T follicular helper cell (primary cell): ENCODE results near the gene GYS2.
"Not testable (repeated sequence)": the region's sequence is repeated elsewhere in the genome, so short reads cannot be mapped to it uniquely, and the experiment has no call there.

ENCODE experiments used
- DNase-seq: peaks from one replicate; pipeline ENCODE4 v3.0.0-alpha.2; 2020; ENCODE audit warnings: low read depth

GYS2 gene

GRCh38 chr12:21600196-21600595, 4.5 kb downstream of the GYS2 start:
- no peak for DNase-seq

GRCh38 chr12:21599143-21599999, 5.3 kb downstream of the GYS2 start:
- DNase-seq = no peak

GRCh38 chr12:21598651-21599050, 6.0 kb downstream of the GYS2 start:
- no peak for DNase-seq

- not testable (repeated sequence) for DNase-seq
Measured at GRCh38 chr12:21595356-21595755, 9.3 kb downstream of the GYS2 start.

GRCh38 chr12:21585485-21585884, 19.2 kb downstream of the GYS2 start:
- no peak for DNase-seq

GRCh38 chr12:21584403-21585182, 20.1 kb downstream of the GYS2 start:
- not testable (repeated sequence) for DNase-seq

GRCh38 chr12:21583587-21583986, 21.1 kb downstream of the GYS2 start:
- no peak for DNase-seq

- DNase-seq = no peak
Measured at GRCh38 chr12:21580748-21581516, 23.7 kb downstream of the GYS2 start.

- no peak for DNase-seq
Measured at GRCh38 chr12:21577516-21577915, 27.1 kb downstream of the GYS2 start.

GRCh38 chr12:21576431-21576830, 28.2 kb downstream of the GYS2 start:
- no peak for DNase-seq

GRCh38 chr12:21573733-21574358, 30.8 kb downstream of the GYS2 start:
- DNase-seq = no peak

GRCh38 chr12:21571046-21571445, 33.6 kb downstream of the GYS2 start:
- DNase-seq = no peak

- DNase-seq = no peak
Measured at GRCh38 chr12:21568115-21568514, 36.5 kb downstream of the GYS2 start.

GRCh38 chr12:21566907-21567394, 37.7 kb downstream of the GYS2 start:
- no peak for DNase-seq

- no peak for DNase-seq
Measured at GRCh38 chr12:21566223-21566906, 38.3 kb downstream of the GYS2 start.

GRCh38 chr12:21562859-21563258, 41.8 kb downstream of the GYS2 start:
- DNase-seq = no peak

- DNase-seq = no peak
Measured at GRCh38 chr12:21561158-21561557, 43.5 kb downstream of the GYS2 start.

GRCh38 chr12:21559855-21560569, 44.6 kb downstream of the GYS2 start:
- no peak for DNase-seq

GRCh38 chr12:21558100-21558679, 46.5 kb downstream of the GYS2 start:
- no peak for DNase-seq

GRCh38 chr12:21553329-21553675, 51.3 kb downstream of the GYS2 start:
- no peak for DNase-seq
